GM18520 (cell line): Measurements from ENCODE around the gene ACER3.
"Not testable (repeated sequence)": the region's sequence is repeated elsewhere in the genome, so short reads cannot be mapped to it uniquely, and the experiment has no call there.

Source experiments
- ATAC-seq: cut with Tn5 transposase; IDR thresholded peaks from one replicate; pipeline ENCODE4 v1.9.1; 2021; ENCODE audit not compliant: unreplicated experiment

ACER3 gene

GRCh38 chr11:77036398-77036797 is 175.7 kb downstream of the ACER3 start:
- ATAC-seq = no peak

- ATAC-seq = no peak
These were observed 176.3 kb downstream of the ACER3 start for GRCh38 chr11:77037057-77037456.

- no peak for ATAC-seq
These were observed 177.5 kb downstream of the ACER3 start for GRCh38 chr11:77038029-77038824.

- ATAC-seq = no peak
These were observed 178.2 kb downstream of the ACER3 start for GRCh38 chr11:77038825-77039326.

- ATAC-seq = no peak
These were observed 179.0 kb downstream of the ACER3 start for GRCh38 chr11:77039491-77040400.

GRCh38 chr11:77040401-77040777 is 179.7 kb downstream of the ACER3 start:
- ATAC-seq = no peak

GRCh38 chr11:77040889-77041288 is 180.2 kb downstream of the ACER3 start:
- ATAC-seq = no peak

GRCh38 chr11:77042111-77042726 is 181.5 kb downstream of the ACER3 start:
- no peak for ATAC-seq

- no peak for ATAC-seq
These were observed 183.6 kb downstream of the ACER3 start for GRCh38 chr11:77044356-77044755.

- ATAC-seq = no peak
These were observed 184.2 kb downstream of the ACER3 start for GRCh38 chr11:77044886-77045285.

GRCh38 chr11:77046060-77046501 is 185.4 kb downstream of the ACER3 start:
- no peak for ATAC-seq

- peak; percentile 85 for ATAC-seq
These were observed 186.5 kb downstream of the ACER3 start for GRCh38 chr11:77047007-77047927.

GRCh38 chr11:77047928-77048446 is 187.3 kb downstream of the ACER3 start:
- not testable (repeated sequence) for ATAC-seq

GRCh38 chr11:77049026-77049425 is 188.3 kb downstream of the ACER3 start:
- ATAC-seq = no peak

- no peak for ATAC-seq
These were observed 190.8 kb downstream of the ACER3 start for GRCh38 chr11:77051511-77051910.

- no peak for ATAC-seq
These were observed 191.8 kb downstream of the ACER3 start for GRCh38 chr11:77052518-77052917.

GRCh38 chr11:77053217-77054015 is 192.7 kb downstream of the ACER3 start:
- no peak for ATAC-seq

GRCh38 chr11:77054084-77054483 is 193.4 kb downstream of the ACER3 start:
- ATAC-seq = no peak

- ATAC-seq = no peak
These were observed 194.4 kb downstream of the ACER3 start for GRCh38 chr11:77055101-77055561.
